ENCODE results near the gene OR2A7.
"Not testable (repeated sequence)": the region's sequence is repeated elsewhere in the genome, so short reads cannot be mapped to it uniquely, and the experiment has no call there.

OR2A7 gene, protein sequence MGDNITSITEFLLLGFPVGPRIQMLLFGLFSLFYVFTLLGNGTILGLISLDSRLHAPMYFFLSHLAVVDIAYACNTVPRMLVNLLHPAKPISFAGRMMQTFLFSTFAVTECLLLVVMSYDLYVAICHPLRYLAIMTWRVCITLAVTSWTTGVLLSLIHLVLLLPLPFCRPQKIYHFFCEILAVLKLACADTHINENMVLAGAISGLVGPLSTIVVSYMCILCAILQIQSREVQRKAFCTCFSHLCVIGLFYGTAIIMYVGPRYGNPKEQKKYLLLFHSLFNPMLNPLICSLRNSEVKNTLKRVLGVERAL

DNA sequence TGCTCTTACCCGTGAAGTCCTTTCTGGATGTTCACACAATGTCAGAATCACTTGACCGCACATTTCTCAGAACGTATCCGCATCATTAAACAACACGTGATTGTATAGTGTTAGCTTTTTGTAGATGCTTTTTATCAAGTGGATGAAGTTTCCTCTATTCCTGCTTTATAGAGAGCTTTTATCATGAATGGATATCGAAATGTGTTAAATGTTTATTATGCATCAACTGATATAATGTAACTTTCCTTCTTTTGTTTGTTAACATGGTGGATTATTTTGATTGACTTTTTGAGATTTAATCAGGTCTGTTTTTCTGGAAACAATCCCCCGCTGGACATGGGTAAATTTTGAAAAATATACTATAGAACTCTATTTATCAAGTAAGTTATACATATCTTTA, at the start of gene OR2A7:
TSS of gene OR2A7 (minus strand) at position 101 of the 400 bp plus-strand sequence. CDS start 5,164 bp downstream, outside the sequence.
- peak; percentile 0 for DNase-seq

GRCh38 chr7:144311872-144312469, 47.4 kb upstream of the OR2A7 start, which contains the start of gene OR2A1:
TSS of gene OR2A1 (plus strand) at chr7:144312419. CDS start at chr7:144318125, 5,706 bp downstream.
- not testable (repeated sequence) for DNase-seq

DNA sequence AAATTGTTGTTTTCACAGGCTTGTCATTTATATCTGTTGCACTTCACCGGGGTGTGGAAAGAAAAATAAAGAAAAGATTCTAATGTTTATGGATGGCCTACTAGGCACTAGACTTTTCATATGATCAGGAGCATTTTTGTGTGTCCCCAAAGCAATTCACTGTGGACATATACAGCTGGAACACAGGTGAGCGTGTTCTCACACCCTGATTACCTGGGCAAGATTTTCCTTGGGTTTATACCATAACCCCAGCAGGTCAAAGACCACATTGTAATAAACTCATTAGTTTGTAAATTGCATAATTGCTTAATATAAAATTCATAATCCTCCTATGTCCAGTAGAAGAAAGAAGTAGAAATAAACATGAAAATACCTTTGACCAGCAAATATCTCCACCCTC, 46.6 kb upstream of the OR2A7 start:
- not testable (repeated sequence) for DNase-seq

GRCh38 chr7:144309702-144310101, 45.1 kb upstream of the OR2A7 start:
- DNase-seq = not testable (repeated sequence)

- not testable (repeated sequence) for DNase-seq
Observed at GRCh38 chr7:144305156-144305555, 40.6 kb upstream of the OR2A7 start.

- not testable (repeated sequence) for DNase-seq
Observed at GRCh38 chr7:144303607-144304006, 39.0 kb upstream of the OR2A7 start.

DNA sequence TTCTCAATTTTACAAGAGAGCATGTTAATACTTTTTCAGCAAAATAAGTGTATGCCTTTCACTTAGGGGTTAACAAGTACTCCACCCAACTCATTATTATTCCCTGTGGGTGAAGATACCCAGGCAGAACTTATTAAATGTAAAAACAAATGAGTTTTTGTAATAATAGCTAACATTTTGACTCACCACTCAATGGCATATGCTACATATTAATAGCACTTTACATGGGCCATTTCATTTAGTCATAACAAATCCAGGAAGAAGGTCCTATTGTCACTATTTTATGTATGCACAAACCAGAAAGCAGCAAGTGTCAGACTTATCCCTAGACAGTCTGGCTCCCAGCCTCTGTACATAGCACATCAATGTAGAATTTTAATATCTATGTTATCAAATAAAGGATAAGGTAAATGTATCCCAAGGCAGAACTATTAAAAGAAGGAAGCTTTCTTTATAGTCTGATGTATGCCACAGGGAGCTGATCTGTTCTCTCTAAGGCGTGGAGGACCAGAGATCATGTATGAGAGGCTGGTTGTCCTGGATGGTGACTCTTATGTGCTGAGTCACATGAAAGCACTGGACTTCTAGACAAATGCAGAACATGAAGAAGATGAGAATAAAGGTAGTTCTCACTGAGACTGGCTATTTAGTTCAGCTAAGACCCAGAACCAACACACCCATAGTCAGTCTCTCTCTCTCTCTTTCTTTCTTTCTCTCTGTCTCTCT, 38.1 kb upstream of the OR2A7 start:
- DNase-seq = not testable (repeated sequence)

- DNase-seq = not testable (repeated sequence)
Observed at GRCh38 chr7:144293794-144294499, 29.4 kb upstream of the OR2A7 start.

DNA sequence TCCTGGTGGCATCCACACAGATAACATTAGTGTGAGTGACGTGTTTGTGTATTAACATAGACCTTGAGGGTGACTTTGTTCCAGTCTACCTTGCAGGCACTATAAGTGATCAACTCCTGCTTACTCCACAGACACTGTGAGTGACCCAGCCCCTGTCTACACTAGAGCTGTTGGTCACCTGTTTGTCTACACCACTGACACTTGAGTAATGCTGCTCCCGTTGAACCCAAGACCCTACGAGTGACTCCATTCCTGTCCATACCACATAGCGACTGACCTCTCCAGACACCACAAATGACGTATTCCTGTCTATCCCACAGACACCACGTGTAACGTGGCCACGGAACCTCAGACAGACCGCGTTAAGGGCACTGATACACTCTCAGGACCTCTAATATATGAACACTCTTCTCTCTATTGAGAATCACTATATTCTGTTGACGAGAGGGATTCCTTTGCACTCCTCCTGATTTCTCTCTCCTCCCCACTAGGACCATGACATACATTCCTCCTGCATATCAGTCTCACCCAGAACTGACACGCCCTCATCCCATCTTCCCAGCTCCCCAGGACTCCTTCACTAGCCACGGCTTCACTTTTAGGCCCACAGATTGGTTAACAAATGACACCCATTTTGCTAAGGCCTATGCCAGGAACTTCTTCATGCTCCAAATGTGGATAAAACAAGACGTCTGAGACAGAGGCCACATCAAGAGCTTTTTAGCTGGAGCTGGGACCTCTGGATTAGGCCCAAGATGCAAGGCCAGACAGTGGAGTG, 28.0 kb upstream of the OR2A7 start:
- not testable (repeated sequence) for DNase-seq

DNA sequence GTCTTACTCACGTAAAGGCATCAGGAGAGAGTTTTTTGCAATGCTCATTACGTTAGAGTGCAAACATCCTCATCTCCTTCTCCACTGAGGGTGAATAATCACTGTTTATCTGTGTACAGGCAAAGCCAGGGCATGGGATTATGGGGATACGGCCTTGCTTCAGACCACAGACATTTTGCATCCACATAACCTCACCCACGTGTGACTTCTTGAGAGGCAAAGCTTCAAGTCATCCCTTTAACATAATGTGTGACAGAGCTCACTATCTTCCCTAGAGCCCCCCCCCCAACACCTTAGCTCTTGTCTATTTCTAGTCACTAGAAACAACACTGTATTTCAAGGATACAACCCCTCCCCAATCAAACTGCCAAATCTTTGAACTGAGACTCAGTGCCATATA, 27.0 kb upstream of the OR2A7 start:
- not testable (repeated sequence) for DNase-seq

DNA sequence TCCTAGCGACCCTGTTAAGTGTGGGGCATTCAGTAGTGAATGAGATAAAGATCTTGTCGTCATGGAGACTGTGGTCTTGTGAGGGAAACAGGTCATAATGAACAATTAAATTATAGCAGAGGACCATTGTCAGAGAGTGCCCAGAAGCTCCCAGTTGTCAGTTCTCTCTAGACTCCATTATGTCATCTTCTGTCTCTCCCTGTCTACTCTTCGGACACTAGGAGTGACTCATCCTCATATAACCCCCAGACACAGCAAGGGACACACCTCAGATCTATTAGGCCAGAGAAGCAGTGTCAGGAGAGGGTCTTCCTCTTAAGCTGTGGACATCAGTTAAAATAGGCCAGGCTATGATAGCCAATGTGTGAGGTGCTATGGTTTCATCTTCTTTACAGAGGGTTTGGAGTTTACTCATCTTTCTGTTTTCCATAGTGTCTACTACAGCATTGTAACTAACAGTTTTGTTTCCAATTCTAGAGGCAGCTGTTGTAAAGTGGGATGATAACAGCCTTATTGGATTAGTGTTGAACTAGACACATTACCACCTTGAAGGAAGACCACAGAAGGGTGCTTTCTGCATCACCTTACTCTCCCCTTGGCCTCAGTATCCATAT, 22.7 kb upstream of the OR2A7 start:
- DNase-seq = not testable (repeated sequence)

GRCh38 chr7:144283716-144284115, 19.1 kb upstream of the OR2A7 start:
- DNase-seq = not testable (repeated sequence)

GRCh38 chr7:144282490-144282889, 17.9 kb upstream of the OR2A7 start:
- DNase-seq = not testable (repeated sequence)

GRCh38 chr7:144281981-144282380, 17.4 kb upstream of the OR2A7 start:
- DNase-seq = not testable (repeated sequence)

- DNase-seq = not testable (repeated sequence)
Observed at GRCh38 chr7:144280010-144280409, 15.4 kb upstream of the OR2A7 start.

DNA sequence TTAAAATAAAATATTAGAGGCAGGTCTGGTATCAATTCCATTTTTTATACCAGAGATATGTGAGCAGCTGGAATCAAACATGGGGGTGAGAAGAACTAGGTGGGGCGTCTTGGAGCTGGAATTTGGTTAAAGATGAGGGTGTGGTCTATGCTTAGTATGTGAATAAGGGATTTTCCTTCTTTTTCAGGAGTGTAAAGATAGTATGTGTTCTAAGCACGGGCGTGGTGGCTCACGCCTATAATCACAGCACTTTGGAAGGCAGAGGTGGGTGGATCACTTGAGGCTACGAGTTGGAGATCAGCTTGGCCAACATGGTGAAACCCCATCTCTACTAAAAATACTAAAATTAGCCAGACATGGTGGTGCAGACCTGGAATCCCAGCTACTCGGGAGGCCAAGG, 10.7 kb upstream of the OR2A7 start:
- not testable (repeated sequence) for DNase-seq

- DNase-seq = not testable (repeated sequence)
Observed at GRCh38 chr7:144269188-144269587, 4.6 kb upstream of the OR2A7 start, which contains the start of gene CTAGE8. TSS of gene CTAGE8 (minus strand) at chr7:144269288. CDS start at chr7:144269250, 38 bp downstream.

DNA sequence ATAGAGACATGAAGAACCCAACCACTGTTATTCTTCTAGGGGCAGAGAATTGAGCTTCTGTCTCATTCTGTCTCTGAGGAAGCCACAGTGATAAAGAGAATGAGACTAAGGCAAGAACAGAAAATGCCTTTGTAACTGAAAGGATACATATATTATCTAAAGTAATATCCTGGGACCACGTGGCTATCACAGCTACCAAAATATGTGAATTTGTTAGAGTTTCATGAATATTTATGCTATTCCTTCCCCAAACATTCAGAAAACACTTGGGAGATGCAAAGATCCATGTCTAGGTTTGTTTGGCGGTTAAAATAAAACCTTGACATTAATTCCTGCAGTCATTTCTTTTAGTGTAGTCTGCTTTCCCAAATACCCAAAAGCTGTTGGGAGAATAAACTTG, 2.5 kb downstream of the OR2A7 start:
- DNase-seq = not testable (repeated sequence)

DNA sequence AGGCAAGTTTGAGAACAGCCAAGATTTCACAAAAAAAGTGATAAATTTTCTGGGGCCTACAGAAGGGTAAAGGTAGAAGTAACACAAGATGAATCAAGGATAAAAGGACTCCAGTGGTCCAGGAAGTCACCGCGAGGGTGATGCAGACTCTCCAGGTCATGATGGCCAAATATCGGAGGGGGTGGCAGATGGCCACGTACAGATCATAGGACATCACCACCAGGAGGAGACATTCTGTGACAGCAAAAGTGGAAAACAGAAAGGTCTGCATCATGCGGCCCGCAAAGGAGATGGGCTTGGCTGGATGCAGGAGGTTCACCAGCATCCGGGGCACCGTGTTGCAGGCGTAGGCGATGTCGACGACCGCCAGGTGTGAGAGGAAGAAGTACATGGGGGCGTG, 5.5 kb downstream of the OR2A7 start:
- not testable (repeated sequence) for DNase-seq

- peak; percentile 1 for DNase-seq
Observed at GRCh38 chr7:144256112-144256511, 8.5 kb downstream of the OR2A7 start.

DNA sequence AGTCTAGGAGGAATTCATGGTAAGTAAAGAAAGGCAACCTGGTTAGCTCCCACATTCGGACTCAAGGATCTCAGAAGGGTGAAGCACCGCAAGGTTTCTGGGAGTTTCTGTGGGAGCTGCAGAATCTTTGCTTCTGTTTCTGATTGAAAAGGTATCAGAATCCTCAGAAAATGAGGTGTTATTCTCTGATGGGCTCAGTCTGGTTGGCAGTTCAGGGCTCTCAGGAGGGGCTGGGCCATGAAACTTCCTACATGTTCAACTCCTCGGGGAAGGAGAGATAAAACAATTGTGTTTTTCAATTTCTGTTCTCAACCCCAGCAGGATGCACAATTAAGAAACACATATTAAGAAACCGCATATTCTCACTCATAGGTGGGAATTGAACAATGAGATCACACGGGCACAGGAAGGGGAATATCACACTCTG, 9.1 kb downstream of the OR2A7 start:
- DNase-seq = no peak

Data from hematopoietic multipotent progenitor cell treated with erythropoietin and hydrocortisone succinate and interleukin-3 and kit ligand, for 8 days (in vitro differentiated cells).